ENCODE results near the gene SLC6A6. TPM values are rescaled to one million over a fixed set of nuclear protein-coding genes. Genes with fewer than 3 reads are reported as not detected.
A peak's percentile ranks its signal among the peaks of the same experiment; 100 is the strongest.

The SLC6A6 gene
- total and polyA plus RNA-seq, 4 donors = 0.92 to 7.2 (median 2.9) TPM

- Histone ChIP-seq H3K9me3 (ENCODE audit: control insufficient read depth in 4 of 4, low read length in 3 of 4) (no peaks in the 10 kb centered on the region), H3K27me3 (ENCODE audit: control insufficient read depth in 4 of 4, insufficient read depth in 4 of 4, low read length in 3 of 4) (peaks cover 0 to 17% (median 6%) of the 10 kb centered on the region in 4 donors), H3K9ac (ENCODE audit: low read depth in 1 of 2, low read length in 2 of 2) (no peak overlapping the region), H3K4me1 (ENCODE audit: control insufficient read depth in 4 of 4, insufficient read depth in 4 of 4, low read length in 3 of 4) (peaks cover 0 to 6% (median 3%) of the 10 kb centered on the region in 4 donors), H3K4me3 (ENCODE audit: low read depth in 1 of 3, low read length in 3 of 3) (no peak overlapping the region), H3K36me3 (ENCODE audit: control insufficient read depth in 4 of 4, insufficient read depth in 3 of 4, low read depth in 1 of 4, low read length in 3 of 4) (no peaks in the 10 kb centered on the region), H3K27ac (ENCODE audit: low read depth in 1 of 2, low read length in 2 of 2) (peak overlapping the region in 1 of 2 donors; percentile 38)
- DNase-seq (ENCODE audit: low spot score) = peak; percentile 58
- TF ChIP-seq, protein P1, sequence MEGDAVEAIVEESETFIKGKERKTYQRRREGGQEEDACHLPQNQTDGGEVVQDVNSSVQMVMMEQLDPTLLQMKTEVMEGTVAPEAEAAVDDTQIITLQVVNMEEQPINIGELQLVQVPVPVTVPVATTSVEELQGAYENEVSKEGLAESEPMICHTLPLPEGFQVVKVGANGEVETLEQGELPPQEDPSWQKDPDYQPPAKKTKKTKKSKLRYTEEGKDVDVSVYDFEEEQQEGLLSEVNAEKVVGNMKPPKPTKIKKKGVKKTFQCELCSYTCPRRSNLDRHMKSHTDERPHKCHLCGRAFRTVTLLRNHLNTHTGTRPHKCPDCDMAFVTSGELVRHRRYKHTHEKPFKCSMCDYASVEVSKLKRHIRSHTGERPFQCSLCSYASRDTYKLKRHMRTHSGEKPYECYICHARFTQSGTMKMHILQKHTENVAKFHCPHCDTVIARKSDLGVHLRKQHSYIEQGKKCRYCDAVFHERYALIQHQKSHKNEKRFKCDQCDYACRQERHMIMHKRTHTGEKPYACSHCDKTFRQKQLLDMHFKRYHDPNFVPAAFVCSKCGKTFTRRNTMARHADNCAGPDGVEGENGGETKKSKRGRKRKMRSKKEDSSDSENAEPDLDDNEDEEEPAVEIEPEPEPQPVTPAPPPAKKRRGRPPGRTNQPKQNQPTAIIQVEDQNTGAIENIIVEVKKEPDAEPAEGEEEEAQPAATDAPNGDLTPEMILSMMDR (IDR thresholded peaks at IDR 0.05; ENCODE audit: low read depth, low read length, missing input control) = no peak
- TF ChIP-seq, protein P2, sequence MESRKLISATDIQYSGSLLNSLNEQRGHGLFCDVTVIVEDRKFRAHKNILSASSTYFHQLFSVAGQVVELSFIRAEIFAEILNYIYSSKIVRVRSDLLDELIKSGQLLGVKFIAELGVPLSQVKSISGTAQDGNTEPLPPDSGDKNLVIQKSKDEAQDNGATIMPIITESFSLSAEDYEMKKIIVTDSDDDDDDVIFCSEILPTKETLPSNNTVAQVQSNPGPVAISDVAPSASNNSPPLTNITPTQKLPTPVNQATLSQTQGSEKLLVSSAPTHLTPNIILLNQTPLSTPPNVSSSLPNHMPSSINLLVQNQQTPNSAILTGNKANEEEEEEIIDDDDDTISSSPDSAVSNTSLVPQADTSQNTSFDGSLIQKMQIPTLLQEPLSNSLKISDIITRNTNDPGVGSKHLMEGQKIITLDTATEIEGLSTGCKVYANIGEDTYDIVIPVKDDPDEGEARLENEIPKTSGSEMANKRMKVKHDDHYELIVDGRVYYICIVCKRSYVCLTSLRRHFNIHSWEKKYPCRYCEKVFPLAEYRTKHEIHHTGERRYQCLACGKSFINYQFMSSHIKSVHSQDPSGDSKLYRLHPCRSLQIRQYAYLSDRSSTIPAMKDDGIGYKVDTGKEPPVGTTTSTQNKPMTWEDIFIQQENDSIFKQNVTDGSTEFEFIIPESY (IDR thresholded peaks at IDR 0.05) = no peak
- TF ChIP-seq HNF4A (conservative IDR thresholded peaks at IDR 0.05) (no peak), JUND (IDR thresholded peaks at IDR 0.05) (no peak), ATF3 (IDR thresholded peaks at IDR 0.05) (no peak), SP1 (IDR thresholded peaks at IDR 0.05) (no peak), MAX (IDR thresholded peaks at IDR 0.05) (no peak), TAF1 (conservative IDR thresholded peaks at IDR 0.05) (no peak), RAD21 (IDR thresholded peaks at IDR 0.05) (no peak), FOXA1 (IDR thresholded peaks at IDR 0.05) (no peak)
- 64% methylated on average over 17 of the region's 17 CpGs for WGBS
Measured at GRCh38 chr3:14418296-14419250, 16.2 kb downstream of the SLC6A6 start.

DNA sequence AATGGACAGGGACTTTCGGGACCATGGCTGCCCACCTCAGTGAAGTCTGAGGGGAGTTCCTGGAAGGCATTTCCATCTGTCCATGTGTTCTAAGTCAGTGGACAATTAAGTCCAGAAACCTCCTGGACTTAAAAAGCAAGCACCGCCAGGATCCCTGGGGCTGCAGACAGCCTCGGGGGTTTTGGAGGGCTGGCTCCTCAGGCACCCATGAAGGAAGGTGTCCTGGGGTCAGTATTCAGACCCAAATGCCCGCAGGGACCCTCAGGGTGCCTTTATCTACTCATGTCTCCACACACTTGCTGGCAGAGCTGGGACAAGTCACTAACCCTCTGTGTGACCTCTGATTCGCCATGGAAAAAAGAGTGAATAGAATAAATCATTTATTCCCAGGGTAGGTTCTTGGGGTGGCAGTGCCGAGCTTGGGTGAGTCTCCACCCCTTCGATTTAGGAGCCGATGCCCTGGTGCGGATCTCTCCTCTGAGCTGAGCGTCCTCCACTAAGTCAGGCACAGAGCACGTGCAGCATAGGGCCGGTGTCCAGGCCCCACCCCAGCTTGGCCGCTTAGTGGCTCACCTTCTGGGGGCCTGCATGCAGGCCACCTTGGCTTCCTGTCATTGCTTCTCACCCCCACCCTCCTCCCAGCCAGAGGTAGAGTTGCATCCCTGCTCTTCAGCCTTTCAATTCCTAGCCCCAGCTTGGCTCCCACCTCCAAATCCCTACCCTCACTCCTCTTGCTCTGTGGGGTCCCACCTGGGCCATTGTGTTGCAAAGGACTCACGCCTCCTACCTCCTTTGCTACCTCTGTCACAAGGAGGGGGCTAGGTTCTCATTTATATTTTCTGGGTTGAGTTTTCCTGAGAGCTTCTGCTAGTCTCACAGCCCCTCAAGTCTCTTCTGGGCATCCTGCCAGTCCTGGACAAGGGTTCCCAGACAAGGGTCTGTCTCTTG, 19.9 kb downstream of the SLC6A6 start:
- peaks cover 0 to 10% (median 6%) of the 10 kb centered on the region in 4 donors for H3K27me3 ChIP-seq (ENCODE audit: control insufficient read depth in 4 of 4, insufficient read depth in 4 of 4, low read length in 3 of 4)
- no peaks in the 10 kb centered on the region for H3K9me3 ChIP-seq (ENCODE audit: control insufficient read depth in 4 of 4, low read length in 3 of 4)
- no peaks in the 10 kb centered on the region for H3K36me3 ChIP-seq (ENCODE audit: control insufficient read depth in 4 of 4, insufficient read depth in 3 of 4, low read depth in 1 of 4, low read length in 3 of 4)
- 93% methylated on average over 14 of the region's 14 CpGs for WGBS
- TF ChIP-seq GABPA (IDR thresholded peaks at IDR 0.05 in 1 of 2, conservative IDR thresholded peaks at IDR 0.05 in 1 of 2) (no peak), FOXA1 (IDR thresholded peaks at IDR 0.05) (no peak), JUND (IDR thresholded peaks at IDR 0.05) (no peak), NR2F2 (IDR thresholded peaks at IDR 0.05) (no peak), RXRA (IDR thresholded peaks at IDR 0.05) (no peak), MAX (IDR thresholded peaks at IDR 0.05) (no peak), FOXA2 (IDR thresholded peaks at IDR 0.05) (no peak), RAD21 (IDR thresholded peaks at IDR 0.05) (no peak), HNF4G (IDR thresholded peaks at IDR 0.05) (no peak), YY1 (IDR thresholded peaks at IDR 0.05) (no peak)
- H3K4me1 ChIP-seq (ENCODE audit: control insufficient read depth in 4 of 4, insufficient read depth in 4 of 4, low read length in 3 of 4) = peaks cover 0 to 9% (median 3%) of the 10 kb centered on the region in 4 donors
- no peak overlapping the region for H3K27ac ChIP-seq (ENCODE audit: low read depth in 1 of 2, low read length in 2 of 2)
- DNase-seq (ENCODE audit: low spot score) = no peak
- H3K9ac ChIP-seq (ENCODE audit: low read depth in 1 of 2, low read length in 2 of 2) = no peak overlapping the region
- no peak overlapping the region for H3K4me3 ChIP-seq (ENCODE audit: low read depth in 1 of 3, low read length in 3 of 3)

Data from liver (tissue), 9 donors.